ENCODE results near the gene RASSF8. TPM values are rescaled to one million over a fixed set of nuclear protein-coding genes. Genes with fewer than 3 reads are reported as not detected.
A peak's percentile ranks its signal among the peaks of the same experiment; 100 is the strongest.

Gene RASSF8
- total RNA-seq, 1 donor from 2014 or later: 19.0 TPM

- Histone ChIP-seq H3K36me3 (ENCODE audit: control insufficient read depth, insufficient read depth, low read length) (no peaks in the 10 kb centered on the region), H3K4me3 (ENCODE audit: low read depth, low read length) (no peak overlapping the region), H3K27me3 (ENCODE audit: control insufficient read depth, insufficient read depth, low read length) (no peaks in the 10 kb centered on the region)
- DNase-seq (ENCODE audit: low read depth) (no peak), FAIRE-seq (no peak)
- TF ChIP-seq CTCF (IDR thresholded peaks at IDR 0.05; ENCODE audit: insufficient read depth, low read length, severe bottlenecking): no peak
Observed at GRCh38 chr12:25965682-25966081, 7.2 kb downstream of the RASSF8 start.

- DNase-seq (ENCODE audit: low read depth): no peak
- Histone ChIP-seq H3K4me3 (ENCODE audit: low read depth, low read length) (no peak overlapping the region), H3K27me3 (ENCODE audit: control insufficient read depth, insufficient read depth, low read length) (no peaks in the 10 kb centered on the region), H3K36me3 (ENCODE audit: control insufficient read depth, insufficient read depth, low read length) (no peaks in the 10 kb centered on the region)
- no peak for FAIRE-seq
- no peak for TF ChIP-seq CTCF (IDR thresholded peaks at IDR 0.05; ENCODE audit: insufficient read depth, low read length, severe bottlenecking)
Observed at GRCh38 chr12:25970082-25970481, 11.6 kb downstream of the RASSF8 start.

- TF ChIP-seq CTCF (IDR thresholded peaks at IDR 0.05; ENCODE audit: insufficient read depth, low read length, severe bottlenecking): peak; percentile 11
- DNase-seq (ENCODE audit: low read depth) (no peak), FAIRE-seq (no peak)
- Histone ChIP-seq H3K4me3 (ENCODE audit: low read depth, low read length) (no peak overlapping the region), H3K27me3 (ENCODE audit: control insufficient read depth, insufficient read depth, low read length) (no peaks in the 10 kb centered on the region), H3K36me3 (ENCODE audit: control insufficient read depth, insufficient read depth, low read length) (no peaks in the 10 kb centered on the region)
Observed at GRCh38 chr12:25970916-25971653, 12.6 kb downstream of the RASSF8 start.

GRCh38 chr12:25971654-25972041, 13.2 kb downstream of the RASSF8 start:
- DNase-seq (ENCODE audit: low read depth) (no peak), FAIRE-seq (no peak)
- Histone ChIP-seq H3K36me3 (ENCODE audit: control insufficient read depth, insufficient read depth, low read length) (no peaks in the 10 kb centered on the region), H3K27me3 (ENCODE audit: control insufficient read depth, insufficient read depth, low read length) (no peaks in the 10 kb centered on the region), H3K4me3 (ENCODE audit: low read depth, low read length) (no peak overlapping the region)
- no peak for TF ChIP-seq CTCF (IDR thresholded peaks at IDR 0.05; ENCODE audit: insufficient read depth, low read length, severe bottlenecking)

GRCh38 chr12:25972783-25973182, 14.3 kb downstream of the RASSF8 start:
- DNase-seq (ENCODE audit: low read depth): peak; percentile 55
- Histone ChIP-seq H3K36me3 (ENCODE audit: control insufficient read depth, insufficient read depth, low read length) (no peaks in the 10 kb centered on the region), H3K27me3 (ENCODE audit: control insufficient read depth, insufficient read depth, low read length) (no peaks in the 10 kb centered on the region), H3K4me3 (ENCODE audit: low read depth, low read length) (no peak overlapping the region)
- TF ChIP-seq CTCF (IDR thresholded peaks at IDR 0.05; ENCODE audit: insufficient read depth, low read length, severe bottlenecking): no peak
- no peak for FAIRE-seq

GRCh38 chr12:25975179-25975578, 16.7 kb downstream of the RASSF8 start:
- FAIRE-seq (no peak), DNase-seq (ENCODE audit: low read depth) (no peak)
- H3K27me3 ChIP-seq (ENCODE audit: control insufficient read depth, insufficient read depth, low read length): no peaks in the 10 kb centered on the region
- no peak for TF ChIP-seq CTCF (IDR thresholded peaks at IDR 0.05; ENCODE audit: insufficient read depth, low read length, severe bottlenecking)
- H3K4me3 ChIP-seq (ENCODE audit: low read depth, low read length): no peak overlapping the region
- no peaks in the 10 kb centered on the region for H3K36me3 ChIP-seq (ENCODE audit: control insufficient read depth, insufficient read depth, low read length)

Measured in bronchial epithelial cell (primary cell).